Bronchial epithelial cell (primary cell): ENCODE results near the gene LAIR2. TPM values are rescaled to one million over a fixed set of nuclear protein-coding genes. Genes with fewer than 3 reads are reported as not detected.

Experiments used
- DNase-seq: peaks from one replicate; pipeline ENCODE4 v3.0.0-alpha.2; 2010; ENCODE audit warnings: low read depth
- FAIRE-seq: peaks from 2 replicates; lab custom pipeline; 2011; peaks lifted over from hg19 to GRCh38; lab: Jason Lieb, UNC
- H3K27me3 ChIP-seq: 2 replicates; pipeline ENCODE4 v1.5.1; 2011; ENCODE audit warnings: low read length; ENCODE audit not compliant: control insufficient read depth, insufficient read depth
- H3K36me3 ChIP-seq: 2 replicates; pipeline ENCODE4 v1.5.1; 2011; ENCODE audit warnings: low read length; ENCODE audit not compliant: control insufficient read depth, insufficient read depth
- H3K4me3 ChIP-seq: 2 replicates; pipeline ENCODE4 v1.5.1; 2011; ENCODE audit warnings: mild to moderate bottlenecking, low read depth, low read length, control low read depth
- CTCF ChIP-seq: IDR thresholded peaks from 2 replicates; pipeline ENCODE4 v1.5.1; 2011; ENCODE audit warnings: mild to moderate bottlenecking, moderate library complexity, low read length, control low read depth, inconsistent platforms; ENCODE audit not compliant: insufficient read depth, severe bottlenecking
- total RNA-seq: library from RNA; depleted of rRNA; stranded (reverse); fragments of >200 nt; gene quantifications from 2 replicates; pipeline ENCODE4 v1.2.1, GENCODE V29; 2014

The LAIR2 gene
- total RNA-seq, 1 donor from 2014 or later, result not detected

GRCh38 chr19:54515156-54515555 lies 12.5 kb downstream of the LAIR2 start:
- FAIRE-seq, result no peak

GRCh38 chr19:54517483-54517882 lies 14.9 kb downstream of the LAIR2 start:
- no peaks in the 10 kb centered on the region for H3K36me3 ChIP-seq
- no peaks in the 10 kb centered on the region for H3K27me3 ChIP-seq
- no peak for TF ChIP-seq CTCF
- DNase-seq, result peak; percentile 16
- FAIRE-seq, result no peak
- H3K4me3 ChIP-seq, result no peak overlapping the region

More at GRCh38 chr19:54515156-54515555, 12.5 kb downstream of the LAIR2 start:
- no peak overlapping the region for H3K4me3 ChIP-seq
- no peak for DNase-seq
- H3K27me3 ChIP-seq, result no peaks in the 10 kb centered on the region
- no peaks in the 10 kb centered on the region for H3K36me3 ChIP-seq
- no peak for TF ChIP-seq CTCF

DNA sequence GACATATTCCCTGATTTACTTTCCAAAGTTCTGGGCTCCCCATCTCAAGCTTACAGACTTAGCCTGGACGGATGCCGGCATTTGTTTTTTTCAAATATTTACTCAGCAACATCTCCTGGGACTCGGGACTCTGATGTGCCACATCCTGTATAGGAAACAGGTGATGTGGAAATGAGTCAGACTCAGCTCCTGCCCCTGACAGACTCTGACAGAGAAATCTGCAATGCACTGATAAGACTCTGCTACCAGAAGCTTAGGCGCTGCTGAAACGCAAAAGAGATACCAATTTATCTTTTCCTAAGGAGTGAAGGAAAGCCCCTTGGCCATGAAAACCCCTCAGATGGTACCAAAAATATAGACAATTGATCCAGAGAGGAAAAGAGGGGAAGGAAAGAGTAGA lies 16.2 kb downstream of the LAIR2 start:
- no peak for TF ChIP-seq CTCF
- Histone ChIP-seq H3K36me3 (no peaks in the 10 kb centered on the region), H3K27me3 (no peaks in the 10 kb centered on the region), H3K4me3 (no peak overlapping the region)
- DNase-seq (peak; percentile 50), FAIRE-seq (no peak)

- Histone ChIP-seq H3K27me3 (no peaks in the 10 kb centered on the region), H3K4me3 (no peak overlapping the region), H3K36me3 (no peaks in the 10 kb centered on the region)
- no peak for TF ChIP-seq CTCF
- DNase-seq (no peak), FAIRE-seq (peak; percentile 96)
These were observed 18.6 kb downstream of the LAIR2 start for GRCh38 chr19:54521022-54521859.

DNA sequence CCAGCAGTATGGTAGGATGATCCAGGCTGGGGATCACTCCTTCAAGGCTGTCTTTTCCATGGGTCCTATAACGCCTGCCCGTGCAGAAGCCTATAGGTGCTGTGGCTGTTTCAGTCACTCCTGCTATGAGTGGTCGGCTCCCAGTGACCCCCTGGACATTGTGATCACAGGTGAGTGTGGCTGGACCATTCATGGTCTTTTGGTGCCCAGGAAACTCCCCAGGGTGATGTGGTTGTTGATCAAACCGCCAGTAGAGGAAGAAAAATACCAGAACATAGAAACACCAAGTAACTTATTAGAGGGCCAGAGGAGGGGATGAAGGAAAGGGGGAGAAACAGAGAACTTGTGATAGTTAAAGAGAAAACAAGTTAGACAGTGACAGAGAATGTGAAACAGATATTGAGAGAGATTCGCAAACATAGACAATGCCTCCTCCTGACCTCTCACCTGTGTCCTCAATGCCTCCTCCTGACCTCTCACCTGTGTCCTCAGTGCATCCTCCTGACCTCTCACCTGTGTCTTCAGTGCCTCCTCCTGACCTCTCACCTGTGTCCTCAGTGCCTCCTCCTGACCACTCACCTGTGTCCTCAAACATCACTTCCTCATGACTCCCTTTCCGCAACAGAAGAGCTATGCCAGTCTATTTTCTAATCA lies 19.4 kb downstream of the LAIR2 start:
- H3K27me3 ChIP-seq, result no peaks in the 10 kb centered on the region
- FAIRE-seq, result peak; percentile 43
- DNase-seq, result no peak
- H3K4me3 ChIP-seq, result no peak overlapping the region
- no peaks in the 10 kb centered on the region for H3K36me3 ChIP-seq
- no peak for TF ChIP-seq CTCF
